Ovary (tissue), 9 donors: ENCODE measurements around the gene TMEM120B. TPM values are rescaled to one million over a fixed set of nuclear protein-coding genes. Genes with fewer than 3 reads are reported as not detected.

Experiments used
- DNase-seq, 5 donors: peaks; one replicate each; pipeline ENCODE4 v3.0.0-alpha.2; 2019 to 2020
- H3K27ac ChIP-seq, 2 donors: fragments of 200-600 bp; one replicate each; pipeline versions ENCODE4 v1.5.1 to v1.8.0; 2019 to 2022
- H3K27me3 ChIP-seq: fragments of 200-600 bp; one replicate; pipeline ENCODE4 v1.8.0; 2022
- H3K36me3 ChIP-seq: fragments of 200-600 bp; sonication (generic); one replicate; pipeline ENCODE4 v1.5.1; 2019
- H3K4me1 ChIP-seq: one replicate; pipeline ENCODE4 v1.8.1; 2013; ENCODE audit warnings: mild to moderate bottlenecking, moderate library complexity; ENCODE audit not compliant: insufficient read depth
- H3K4me3 ChIP-seq: fragments of 200-600 bp; sonication (generic); one replicate; pipeline ENCODE4 v1.5.1; 2017
- H3K9me3 ChIP-seq, 2 donors: fragments of 200-600 bp in 1 of 2; sonication (generic) in 1 of 2; one replicate each; pipeline versions ENCODE4 v1.5.1 to v1.8.1; 2013 to 2019; ENCODE audit warnings: mild to moderate bottlenecking in 1 of 2, moderate library complexity in 1 of 2
- EP300 ChIP-seq: sonication (generic); formaldehyde crosslinking; IDR thresholded peaks from one replicate; pipeline ENCODE4 v1.6.1; 2017; ENCODE audit warnings: antibody characterized with exemption
- POLR2A ChIP-seq: fragments of 450-650 bp; IDR thresholded peaks from one replicate; pipeline ENCODE4 v1.6.1; 2017; ENCODE audit warnings: antibody characterized with exemption, mild to moderate bottlenecking, moderate library complexity
- WGBS, 3 donors: extraction: QIAGEN DNeasy Blood & Tissue Kit in 1 of 3; methylation state at CpG; one replicate each; pipeline versions ENCODE4 v1.1.5 to v1.1.7; 2013 to 2017; 5-methylcytosine and 5-hydroxymethylcytosine counted together
- intact Hi-C, 4 donors: fragments of 100-400 bp; cut with DNase I; formaldehyde crosslinking; loops; one replicate each; pipeline versions ENCODE4 v1.11.0 to v1.15.1; 2022 to 2023
- polyA plus RNA-seq, 2 donors: library from polyadenylated mRNA; stranded (reverse); fragments of 200-250 nt in 1 of 2; fragments of 350-450 nt in 1 of 2; fragmentation: Illumina TruSeq in 1 of 2; extraction: RNeasy Lipid Tissue Mini Kit (QIAGEN cat#74804) in 1 of 2; gene quantifications; one replicate each; pipeline ENCODE4 v1.2.3, GENCODE V29; 2013 to 2014
- total RNA-seq, 7 donors: library from RNA; depleted of rRNA in 2 of 7; stranded (reverse); fragments of >200 nt in 2 of 7; fragmentation: NEBNext Ultra II Directional in 3 of 7; extraction: Animal tissue kit (Norgen Biotek cat#: 25700) in 3 of 7; gene quantifications; one replicate each; pipeline versions ENCODE4 v1.1.0 to v1.2.4, GENCODE V29; 2016 to 2023
- TF ChIP-seq, protein P1 (sequence below), 3 donors: fragments of 450-650 bp in 2 of 3; fragments of 200-600 bp in 1 of 3; IDR thresholded peaks; one replicate each; pipeline versions ENCODE4 v1.5.1 to v1.8.0; 2016 to 2022; ENCODE audit warnings: antibody characterized with exemption in 3 of 3, mild to moderate bottlenecking in 1 of 3
- donor health status: DM: no; HTN: no; CAD: no; lungs with moderate emphysema.
- donor health status: DM: no; HTN: no; CAD: no.
- donor health status: Bipolar disorder and iron deficiency.
- donor health status: DM: yes; HTN: yes; CAD: no.
- donor health status: DM: no; HTN: no; CAD: no.
- donor health status: DM: yes; HTN: yes; CAD: no.

TMEM120B gene
- total and polyA plus RNA-seq, 9 donors, result 2.0 to 15.3 (median 7.1) TPM

DNA sequence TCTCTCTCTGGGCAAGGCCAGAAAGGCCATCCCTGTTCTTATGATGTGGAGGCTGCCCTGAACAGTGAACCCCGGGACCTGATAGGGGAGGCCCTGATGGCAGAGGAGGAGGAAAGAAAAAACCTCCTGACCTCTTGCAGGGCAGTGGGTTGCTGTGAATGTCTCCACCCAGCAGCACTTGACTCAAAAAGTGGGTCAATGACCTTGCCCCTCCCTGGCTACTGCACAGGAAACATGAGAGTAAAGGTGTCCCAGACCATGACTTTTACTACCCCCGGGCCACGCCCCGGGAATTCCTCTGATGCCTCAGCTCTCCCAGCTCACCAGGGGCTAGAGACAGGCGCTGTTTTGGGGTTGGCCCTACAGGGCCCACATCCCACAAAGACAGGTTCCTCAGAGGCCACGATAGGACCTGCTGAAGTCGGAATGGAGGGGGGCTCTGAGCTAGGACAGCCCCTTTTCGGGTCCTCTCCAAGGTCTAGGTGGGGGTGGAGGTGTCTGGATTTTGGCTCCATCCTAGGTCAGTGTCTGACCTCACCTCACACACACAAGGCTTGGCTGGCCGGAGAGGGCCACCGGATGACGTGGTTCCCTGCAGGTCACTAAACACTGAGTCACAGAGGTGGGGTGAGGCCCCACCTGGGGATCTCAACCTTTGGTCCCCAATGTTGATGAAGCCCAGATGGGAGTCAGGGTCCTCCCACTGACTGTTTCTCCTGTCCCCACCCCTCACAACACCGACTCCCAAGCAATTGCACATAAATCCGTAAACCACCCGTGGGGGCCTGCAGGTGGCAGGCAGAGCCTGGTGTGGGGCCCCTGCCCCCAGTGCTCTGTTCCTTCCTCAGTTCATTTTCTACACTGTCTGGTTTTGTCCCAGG lies 79.4 kb downstream of the TMEM120B start:
- Histone ChIP-seq H3K27me3 (no peaks in the 10 kb centered on the region), H3K36me3 (no peaks in the 10 kb centered on the region), H3K4me1 (peaks cover 10% of the 10 kb centered on the region), H3K9me3 (no peaks in the 10 kb centered on the region), H3K27ac (no peak overlapping the region), H3K4me3 (no peak overlapping the region)
- DNase-seq, result no peak
- TF ChIP-seq, protein P1, sequence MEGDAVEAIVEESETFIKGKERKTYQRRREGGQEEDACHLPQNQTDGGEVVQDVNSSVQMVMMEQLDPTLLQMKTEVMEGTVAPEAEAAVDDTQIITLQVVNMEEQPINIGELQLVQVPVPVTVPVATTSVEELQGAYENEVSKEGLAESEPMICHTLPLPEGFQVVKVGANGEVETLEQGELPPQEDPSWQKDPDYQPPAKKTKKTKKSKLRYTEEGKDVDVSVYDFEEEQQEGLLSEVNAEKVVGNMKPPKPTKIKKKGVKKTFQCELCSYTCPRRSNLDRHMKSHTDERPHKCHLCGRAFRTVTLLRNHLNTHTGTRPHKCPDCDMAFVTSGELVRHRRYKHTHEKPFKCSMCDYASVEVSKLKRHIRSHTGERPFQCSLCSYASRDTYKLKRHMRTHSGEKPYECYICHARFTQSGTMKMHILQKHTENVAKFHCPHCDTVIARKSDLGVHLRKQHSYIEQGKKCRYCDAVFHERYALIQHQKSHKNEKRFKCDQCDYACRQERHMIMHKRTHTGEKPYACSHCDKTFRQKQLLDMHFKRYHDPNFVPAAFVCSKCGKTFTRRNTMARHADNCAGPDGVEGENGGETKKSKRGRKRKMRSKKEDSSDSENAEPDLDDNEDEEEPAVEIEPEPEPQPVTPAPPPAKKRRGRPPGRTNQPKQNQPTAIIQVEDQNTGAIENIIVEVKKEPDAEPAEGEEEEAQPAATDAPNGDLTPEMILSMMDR (IDR thresholded peaks at IDR 0.05), result no peak
- TF ChIP-seq EP300, result no peak
- TF ChIP-seq POLR2A, result no peak
- 80 to 87% (median 81%) methylated on average over 13 to 14 of the region's 14 CpGs for WGBS, 3 donors
- intact Hi-C loops, result loop anchor here (2.0 to 5.0 kb wide), 3 partner anchors 90 to 95 kb away; no protein-coding TSS in a partner anchor

DNA sequence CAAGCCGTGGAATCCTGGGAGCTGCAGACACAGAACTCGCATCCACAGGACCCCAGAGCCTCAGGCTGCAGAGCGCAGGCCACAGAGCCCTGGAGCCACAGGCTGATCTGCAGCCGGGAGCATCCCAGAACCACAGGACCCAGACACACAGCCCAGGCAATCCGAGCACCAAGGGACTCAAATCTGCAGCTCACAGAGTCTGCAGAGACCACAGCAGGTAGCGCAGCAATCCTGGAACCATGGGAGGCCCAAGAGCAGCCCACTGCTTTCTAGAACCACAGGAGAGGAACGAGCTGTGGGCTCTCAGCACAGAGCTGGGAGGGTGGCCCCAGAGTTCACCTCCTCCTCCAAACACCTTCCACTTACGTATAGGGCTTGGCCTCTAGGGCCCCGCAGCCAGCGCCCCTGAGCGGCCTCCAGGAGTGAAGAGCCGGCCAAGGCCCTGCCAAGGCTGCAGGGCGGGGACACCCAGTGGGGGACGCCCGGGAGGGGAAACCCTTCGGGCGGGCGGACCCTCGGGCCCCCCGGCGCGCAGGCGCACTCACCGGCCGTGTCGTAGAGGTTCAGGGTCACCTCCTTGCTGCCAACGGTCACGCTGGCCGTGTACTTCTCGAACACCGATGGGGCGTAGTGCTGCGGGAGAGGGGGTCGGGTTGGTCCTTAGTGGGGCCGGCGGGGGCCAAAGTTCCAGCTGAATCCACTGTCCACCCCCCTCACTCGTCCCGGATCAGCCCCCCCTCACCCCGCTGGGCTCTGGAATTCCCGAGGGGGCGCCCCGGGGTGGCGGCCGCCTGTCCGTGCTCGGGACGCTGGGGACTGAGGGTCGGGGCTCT lies 80.3 kb downstream of the TMEM120B start:
- 13 to 41% (median 26%) methylated on average over 19 to 48 of the region's 48 CpGs for WGBS, 3 donors
- Histone ChIP-seq H3K4me1 (peaks cover 13% of the 10 kb centered on the region), H3K27me3 (no peaks in the 10 kb centered on the region), H3K27ac (peak overlapping the region; percentile 56 to 73), H3K4me3 (peak overlapping the region; percentile 42), H3K9me3 (no peaks in the 10 kb centered on the region), H3K36me3 (no peaks in the 10 kb centered on the region)
- TF ChIP-seq POLR2A (no peak), EP300 (no peak)
- TF ChIP-seq, protein P1 (IDR thresholded peaks at IDR 0.05), result no peak
- intact Hi-C loops, result loop anchor here (2.0 to 5.0 kb wide), 3 partner anchors 91 to 96 kb away; no protein-coding TSS in a partner anchor
- DNase-seq, result peak; percentile 67 to 87 (median 78)

DNA sequence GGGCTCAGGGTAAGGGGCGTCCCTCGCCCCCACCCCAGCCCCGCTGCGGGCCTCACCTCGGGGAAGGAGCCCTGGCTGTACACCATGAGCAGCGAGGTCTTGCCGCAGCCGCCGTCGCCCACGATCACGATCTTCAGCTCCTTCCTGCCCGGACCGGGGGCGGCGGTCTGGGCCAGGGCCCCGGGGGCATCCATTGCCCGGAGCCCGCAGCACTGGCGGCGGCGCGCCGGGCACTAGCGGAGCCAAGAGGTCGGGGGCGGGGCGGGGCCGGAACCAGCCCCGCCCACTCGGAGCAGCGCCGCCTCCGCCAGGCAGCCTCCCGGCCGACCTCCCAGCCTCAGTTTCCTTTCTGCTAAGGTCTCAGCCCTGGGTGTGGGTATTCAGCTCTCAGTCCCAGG lies 80.9 kb downstream of the TMEM120B start, which contains the start of gene RHOF:
Gene RHOF (minus strand): TSS at position 249 of the 398 bp plus-strand sequence. CDS start 55 bp downstream, at position 194.
- intact Hi-C loops, result loop anchor here (2.0 to 5.0 kb wide), 3 partner anchors 91 to 96 kb away; no protein-coding TSS in a partner anchor
- H3K4me3 ChIP-seq, result peak within 1 kb of the TSS; percentile 42
- no peaks in the 10 kb centered on the region for H3K9me3 ChIP-seq
- no peak for TF ChIP-seq POLR2A
- TF ChIP-seq, protein P1 (IDR thresholded peaks at IDR 0.05), result no peak
- TF ChIP-seq EP300, result no peak
- no peaks in the 10 kb centered on the region for H3K27me3 ChIP-seq
- H3K27ac ChIP-seq, result peak within 1 kb of the TSS; percentile 73 to 77
- peak in 4 of 5 donors; percentile 42 to 68 (median 66) for DNase-seq
- no peaks in the 10 kb centered on the region for H3K36me3 ChIP-seq
- 1 to 2% (median 2%) methylated on average over 25 to 36 of the region's 36 CpGs for WGBS, 3 donors
- peaks cover 19% of the 10 kb centered on the region for H3K4me1 ChIP-seq
